ENCODE data around the gene MCM3AP. TPM values are rescaled to one million over a fixed set of nuclear protein-coding genes. Genes with fewer than 3 reads are reported as not detected.
A peak's percentile ranks its signal among the peaks of the same experiment; 100 is the strongest.

The MCM3AP gene
- total and polyA plus RNA-seq, 9 of the 15 experiments (the other 6 are each of a cell fraction or from before 2014, with no cell fraction given): 6.5 to 179 (median 69.6) TPM

DNA sequence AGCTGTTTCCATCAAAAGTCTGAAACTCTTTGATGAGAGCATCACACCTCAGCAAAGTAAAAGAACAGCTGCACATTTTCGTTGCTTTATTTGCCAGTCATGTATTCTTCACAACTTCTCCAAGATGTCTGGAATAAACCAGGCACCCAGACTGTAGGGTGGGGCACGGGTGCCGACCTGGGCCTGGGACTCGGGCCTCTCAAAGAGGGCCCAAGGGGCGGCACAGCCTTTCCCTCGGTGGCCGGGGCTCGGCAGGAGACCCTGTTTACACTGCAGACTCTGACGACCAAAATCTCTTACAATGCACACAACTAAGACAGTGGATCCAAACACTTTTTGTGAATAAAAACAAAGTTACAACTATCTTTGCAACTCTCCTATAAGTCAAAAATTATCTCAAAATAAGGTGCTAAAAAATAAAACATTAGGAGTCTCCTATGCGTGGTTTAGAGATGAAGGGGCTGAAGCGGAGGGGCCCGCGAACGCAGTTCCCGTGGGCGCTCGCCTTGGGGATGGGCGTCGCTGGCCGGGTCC is 57.5 kb downstream of the MCM3AP start:
- H4K20me1 ChIP-seq (replicated peaks; ENCODE audit: control insufficient read depth, insufficient read depth, low read length): peaks cover 9% of the 10 kb centered on the region; the same call in 1 of the 2 replicates
- H3K9ac ChIP-seq (ENCODE audit: insufficient read depth in 1 of 2, low read depth in 2 of 2, low read length in 2 of 2): peak overlapping the region; percentile 51 to 94
- POLR2A ChIA-PET: interaction anchor here (1.0 to 1.8 kb wide), 5 partner anchors 11 to 228 kb away, joined by 3 to 6 read pairs (median 5); no protein-coding TSS in a partner anchor
- intact Hi-C loops (cut with micrococcal nuclease) (loop anchor here (2.0 to 10.0 kb wide), 5 partner anchors 41 to 227 kb away; partner anchors contain the start of genes DIP2A and PCNT), in situ Hi-C loops (cut with MboI) (no loop called here)
- CTCF ChIA-PET (ENCODE audit: low intra/inter-chr PET ratio): interaction anchor here (0.6 kb wide), 1 partner anchor 52 kb away, joined by 3 read pairs; no protein-coding TSS in a partner anchor
- peak overlapping the region; percentile 69 for H2AFZ ChIP-seq (ENCODE audit: low read depth, low read length)
- FAIRE-seq (peak; percentile 44), DNase-seq (ENCODE audit: extremely low read depth in 1 of 4, low spot score in 3 of 4) (peak in 1 of 4 experiments; percentile 37), ATAC-seq (peak; percentile 5; the same call in 1 of the 3 replicates)
- H3K9me3 ChIP-seq (replicated peaks; ENCODE audit: control insufficient read depth, insufficient read depth, low read depth, low read length): no peaks in the 10 kb centered on the region
- peaks cover 56% of the 10 kb centered on the region for H3K36me3 ChIP-seq (ENCODE audit: control insufficient read depth, insufficient read depth, low read length)
- peak overlapping the region; percentile 90 for H3K4me2 ChIP-seq (ENCODE audit: insufficient read depth, low read length)
- TF ChIP-seq, protein P1, sequence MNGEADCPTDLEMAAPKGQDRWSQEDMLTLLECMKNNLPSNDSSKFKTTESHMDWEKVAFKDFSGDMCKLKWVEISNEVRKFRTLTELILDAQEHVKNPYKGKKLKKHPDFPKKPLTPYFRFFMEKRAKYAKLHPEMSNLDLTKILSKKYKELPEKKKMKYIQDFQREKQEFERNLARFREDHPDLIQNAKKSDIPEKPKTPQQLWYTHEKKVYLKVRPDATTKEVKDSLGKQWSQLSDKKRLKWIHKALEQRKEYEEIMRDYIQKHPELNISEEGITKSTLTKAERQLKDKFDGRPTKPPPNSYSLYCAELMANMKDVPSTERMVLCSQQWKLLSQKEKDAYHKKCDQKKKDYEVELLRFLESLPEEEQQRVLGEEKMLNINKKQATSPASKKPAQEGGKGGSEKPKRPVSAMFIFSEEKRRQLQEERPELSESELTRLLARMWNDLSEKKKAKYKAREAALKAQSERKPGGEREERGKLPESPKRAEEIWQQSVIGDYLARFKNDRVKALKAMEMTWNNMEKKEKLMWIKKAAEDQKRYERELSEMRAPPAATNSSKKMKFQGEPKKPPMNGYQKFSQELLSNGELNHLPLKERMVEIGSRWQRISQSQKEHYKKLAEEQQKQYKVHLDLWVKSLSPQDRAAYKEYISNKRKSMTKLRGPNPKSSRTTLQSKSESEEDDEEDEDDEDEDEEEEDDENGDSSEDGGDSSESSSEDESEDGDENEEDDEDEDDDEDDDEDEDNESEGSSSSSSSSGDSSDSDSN (IDR thresholded peaks at IDR 0.05; ENCODE audit: borderline replicate concordance in 1 of 2, low read depth in 2 of 2, low read length in 2 of 2): peak in 1 of 2 experiments; percentile 29; a peak in 2 of 4 replicates
- no peak for TF ChIP-seq ZNF507 (tag; conservative IDR thresholded peaks at IDR 0.05)
- peaks cover 87% of the 10 kb centered on the region for H3K79me2 ChIP-seq (ENCODE audit: control insufficient read depth, insufficient read depth, low read length)
- H3K27ac ChIP-seq (ENCODE audit: extremely low read depth, low read depth, low read length): peak overlapping the region; percentile 57
- peak overlapping the region; percentile 87 for H3K4me3 ChIP-seq
- no TSS peak for BruUV-seq (replicated peaks)
- WGBS (ENCODE audit: insufficient coverage, low coverage, missing lambda C conversion rate): 2% methylated on average over 20 of the region's 20 CpGs
- no peaks in the 10 kb centered on the region for H3K27me3 ChIP-seq (ENCODE audit: control insufficient read depth in 2 of 2, insufficient read depth in 2 of 2, low read length in 2 of 2)
- peaks cover 2% of the 10 kb centered on the region for H3K9me1 ChIP-seq (ENCODE audit: control insufficient read depth, insufficient read depth, low read length)
- peaks cover 38 to 39% of the 10 kb centered on the region in 2 experiments; a peak in 4 of 5 replicates for H3K4me1 ChIP-seq (replicated peaks in 1 of 2; ENCODE audit: control insufficient read depth in 2 of 2, insufficient read depth in 2 of 2, low read length in 2 of 2)

All from K562 (cell line).